ENCODE data around the gene CNGA3.

DNA sequence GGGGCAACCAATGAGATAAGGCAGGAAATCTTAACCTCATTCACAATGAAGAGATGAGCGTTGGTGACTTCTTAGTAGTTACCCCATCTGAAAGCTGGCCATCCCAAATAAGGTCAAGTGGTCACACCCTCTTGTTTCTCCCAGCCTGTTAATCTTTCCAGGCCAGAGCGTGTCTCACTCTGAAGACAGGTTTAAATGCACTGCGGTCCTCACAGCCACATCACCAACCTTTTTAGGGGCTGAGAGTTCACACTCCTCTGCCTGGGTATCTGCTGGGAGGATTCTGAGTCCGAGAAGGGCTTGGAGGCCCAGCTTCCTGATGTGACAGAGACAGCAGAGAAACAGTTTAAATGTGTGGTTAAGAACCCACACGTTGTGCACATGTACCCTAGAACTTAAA lies 13.3 kb upstream of the CNGA3 start:
- TF ChIP-seq, protein P1, sequence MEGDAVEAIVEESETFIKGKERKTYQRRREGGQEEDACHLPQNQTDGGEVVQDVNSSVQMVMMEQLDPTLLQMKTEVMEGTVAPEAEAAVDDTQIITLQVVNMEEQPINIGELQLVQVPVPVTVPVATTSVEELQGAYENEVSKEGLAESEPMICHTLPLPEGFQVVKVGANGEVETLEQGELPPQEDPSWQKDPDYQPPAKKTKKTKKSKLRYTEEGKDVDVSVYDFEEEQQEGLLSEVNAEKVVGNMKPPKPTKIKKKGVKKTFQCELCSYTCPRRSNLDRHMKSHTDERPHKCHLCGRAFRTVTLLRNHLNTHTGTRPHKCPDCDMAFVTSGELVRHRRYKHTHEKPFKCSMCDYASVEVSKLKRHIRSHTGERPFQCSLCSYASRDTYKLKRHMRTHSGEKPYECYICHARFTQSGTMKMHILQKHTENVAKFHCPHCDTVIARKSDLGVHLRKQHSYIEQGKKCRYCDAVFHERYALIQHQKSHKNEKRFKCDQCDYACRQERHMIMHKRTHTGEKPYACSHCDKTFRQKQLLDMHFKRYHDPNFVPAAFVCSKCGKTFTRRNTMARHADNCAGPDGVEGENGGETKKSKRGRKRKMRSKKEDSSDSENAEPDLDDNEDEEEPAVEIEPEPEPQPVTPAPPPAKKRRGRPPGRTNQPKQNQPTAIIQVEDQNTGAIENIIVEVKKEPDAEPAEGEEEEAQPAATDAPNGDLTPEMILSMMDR (IDR thresholded peaks at IDR 0.05 in 4 of 5, conservative IDR thresholded peaks at IDR 0.05 in 1 of 5) = no peak
- no peak for TF ChIP-seq POLR2A (IDR thresholded peaks at IDR 0.05)

Data from gastrocnemius medialis (tissue), 4 donors.